Measurements from ENCODE around the gene CXADR. TPM values are rescaled to one million over a fixed set of nuclear protein-coding genes. Genes with fewer than 3 reads are reported as not detected.
"Not testable (repeated sequence)": the region's sequence is repeated elsewhere in the genome, so short reads cannot be mapped to it uniquely, and the experiment has no call there.

The CXADR gene
- total and polyA plus RNA-seq, 9 of the 15 experiments (the other 6 are each of a cell fraction or from before 2014, with no cell fraction given) = 0.01 to 0.41 (median 0.14) TPM

DNA sequence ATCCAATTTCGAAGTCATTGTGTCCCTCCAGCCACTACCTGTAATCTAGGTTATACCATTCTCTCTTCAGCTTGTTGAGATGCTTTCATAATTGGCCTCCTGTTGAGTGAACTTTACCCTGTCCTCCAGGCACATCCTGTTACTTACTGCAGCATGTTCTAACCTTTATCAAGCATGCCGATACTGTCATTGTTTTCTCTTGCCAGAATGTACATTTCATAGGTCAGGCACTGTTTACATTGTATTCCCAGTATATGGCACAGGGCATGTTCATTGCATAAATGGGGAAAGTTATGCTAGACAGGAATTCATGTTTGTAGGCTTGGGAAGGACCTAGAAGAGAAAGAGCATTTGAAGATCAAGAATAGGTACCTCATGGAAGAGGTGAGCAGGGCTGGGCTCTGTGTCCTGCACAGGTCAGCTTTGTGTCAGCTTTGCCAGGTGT, 10.2 kb downstream of the CXADR start:
- Histone ChIP-seq H3K36me3 (ENCODE audit: control insufficient read depth, insufficient read depth, low read length) (no peaks in the 10 kb centered on the region), H3K9me1 (ENCODE audit: control insufficient read depth, insufficient read depth, low read length) (no peaks in the 10 kb centered on the region), H3K4me2 (ENCODE audit: insufficient read depth, low read length) (no peak overlapping the region), H3K27ac (ENCODE audit: extremely low read depth, low read depth, low read length) (no peak overlapping the region), H3K9me3 (replicated peaks; ENCODE audit: control insufficient read depth, insufficient read depth, low read depth, low read length) (no peaks in the 10 kb centered on the region), H3K79me2 (ENCODE audit: control insufficient read depth, insufficient read depth, low read length) (no peaks in the 10 kb centered on the region), H3K4me1 (replicated peaks in 1 of 2; ENCODE audit: control insufficient read depth in 2 of 2, insufficient read depth in 2 of 2, low read length in 2 of 2) (no peaks in the 10 kb centered on the region), H3K9ac (ENCODE audit: insufficient read depth in 1 of 2, low read depth in 2 of 2, low read length in 2 of 2) (no peak overlapping the region), H3K27me3 (ENCODE audit: control insufficient read depth in 2 of 2, insufficient read depth in 2 of 2, low read length in 2 of 2) (no peaks in the 10 kb centered on the region; a peak in 1 of 5 replicates), H2AFZ (ENCODE audit: low read depth, low read length) (no peak overlapping the region), H3K4me3 (no peak overlapping the region), H4K20me1 (replicated peaks; ENCODE audit: control insufficient read depth, insufficient read depth, low read length) (no peaks in the 10 kb centered on the region; the same call in 1 of the 2 replicates)
- no peak for FAIRE-seq
- ChIA-PET POLR2A (no interaction called here), CTCF (ENCODE audit: low intra/inter-chr PET ratio) (no interaction called here)
- in situ Hi-C loops (cut with MboI) = no loop called here
- intact Hi-C loops (cut with micrococcal nuclease) = no loop called here
- no peak for ATAC-seq
- 8% methylated on average over 2 of the region's 2 CpGs for WGBS (ENCODE audit: insufficient coverage, low coverage, missing lambda C conversion rate)
- no TSS peak for BruUV-seq (replicated peaks)
- no peak for TF ChIP-seq CCNT2 (IDR thresholded peaks at IDR 0.05; ENCODE audit: borderline replicate concordance, extremely low read depth, insufficient read length, low read depth, low read length)
- TF ChIP-seq HSF4 (CRISPR knock-in tag; IDR thresholded peaks at IDR 0.05; ENCODE audit: borderline replicate concordance) = no peak
- TF ChIP-seq NFRKB (IDR thresholded peaks at IDR 0.05; ENCODE audit: low read depth) = no peak
- no peak for TF ChIP-seq ILK (tag; IDR thresholded peaks at IDR 0.05; ENCODE audit: borderline replicate concordance, low read depth)
- no peak for TF ChIP-seq CBFA2T3 (IDR thresholded peaks at IDR 0.05)
- TF ChIP-seq RBBP5 (IDR thresholded peaks at IDR 0.05; ENCODE audit: borderline replicate concordance, insufficient read depth, low read length, poor library complexity, severe bottlenecking) = no peak
- TF ChIP-seq ETV6 (IDR thresholded peaks at IDR 0.05; ENCODE audit: borderline replicate concordance in 1 of 2, low read depth in 2 of 2, low read length in 1 of 2) = no peak
- TF ChIP-seq ETV6 (CRISPR knock-in tag; IDR thresholded peaks at IDR 0.05; ENCODE audit: borderline replicate concordance) = no peak
- no peak for TF ChIP-seq ZKSCAN8 (CRISPR knock-in tag; IDR thresholded peaks at IDR 0.05)
- no peak for TF ChIP-seq PTTG1 (tag; IDR thresholded peaks at IDR 0.05; ENCODE audit: low read depth)
- TF ChIP-seq ZNF830 (CRISPR knock-in tag; IDR thresholded peaks at IDR 0.05) = no peak
- TF ChIP-seq DPF2 (IDR thresholded peaks at IDR 0.05) = no peak
- no peak for TF ChIP-seq HDAC8 (tag; IDR thresholded peaks at IDR 0.05)
- no peak for DNase-seq (ENCODE audit: extremely low read depth in 1 of 4, low spot score in 3 of 4)

DNA sequence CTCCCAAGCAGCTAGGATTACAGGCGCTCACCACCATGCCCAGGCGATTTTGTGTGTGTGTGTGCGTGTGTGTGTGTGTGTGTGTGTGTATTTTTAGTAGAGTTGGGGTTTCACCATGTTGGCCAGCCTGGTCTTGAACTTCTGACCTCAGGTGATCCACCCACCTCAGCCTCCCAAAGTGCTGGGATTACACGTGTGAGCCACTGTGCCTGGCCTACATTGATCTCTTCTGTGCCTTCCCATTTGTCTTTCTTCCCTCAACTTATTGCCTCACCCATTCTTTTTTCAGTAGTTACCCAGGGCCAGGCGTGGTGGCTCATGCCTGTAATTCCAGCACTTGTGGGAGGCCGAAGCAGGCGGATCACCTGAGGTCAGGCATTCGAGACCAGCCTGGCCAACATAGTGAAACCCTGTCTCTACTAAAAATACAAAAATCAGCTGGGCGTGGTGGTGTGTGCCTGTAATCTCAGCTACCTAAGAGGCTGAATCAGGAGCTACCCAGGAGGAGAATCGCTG, 11.2 kb downstream of the CXADR start:
- DNase-seq (ENCODE audit: extremely low read depth in 1 of 4, low spot score in 3 of 4); intact Hi-C loops (cut with micrococcal nuclease); H3K27me3 ChIP-seq (ENCODE audit: control insufficient read depth in 2 of 2, insufficient read depth in 2 of 2, low read length in 2 of 2); H3K4me1 ChIP-seq (replicated peaks in 1 of 2; ENCODE audit: control insufficient read depth in 2 of 2, insufficient read depth in 2 of 2, low read length in 2 of 2); in situ Hi-C loops (cut with MboI); H3K36me3 ChIP-seq (ENCODE audit: control insufficient read depth, insufficient read depth, low read length); BruUV-seq (replicated peaks); H4K20me1 ChIP-seq (replicated peaks; ENCODE audit: control insufficient read depth, insufficient read depth, low read length); H3K79me2 ChIP-seq (ENCODE audit: control insufficient read depth, insufficient read depth, low read length); H3K4me2 ChIP-seq (ENCODE audit: insufficient read depth, low read length); H3K9ac ChIP-seq (ENCODE audit: insufficient read depth in 1 of 2, low read depth in 2 of 2, low read length in 2 of 2); CTCF ChIA-PET (ENCODE audit: low intra/inter-chr PET ratio); H3K9me1 ChIP-seq (ENCODE audit: control insufficient read depth, insufficient read depth, low read length); H3K9me3 ChIP-seq (replicated peaks; ENCODE audit: control insufficient read depth, insufficient read depth, low read depth, low read length); H3K4me3 ChIP-seq; FAIRE-seq; H3K27ac ChIP-seq (ENCODE audit: extremely low read depth, low read depth, low read length); ATAC-seq; H2AFZ ChIP-seq (ENCODE audit: low read depth, low read length): not testable (repeated sequence)
- POLR2A ChIA-PET = interaction anchor here (0.6 to 0.7 kb wide), 2 partner anchors 11 to 57 kb away, joined by 3 read pairs; no protein-coding TSS in a partner anchor
- 0% methylated on average over 9 of the region's 10 CpGs for WGBS (ENCODE audit: insufficient coverage, low coverage, missing lambda C conversion rate)

All from K562 (cell line).